Kidney (tissue), 14 donors: Measurements from ENCODE around the gene KSR1. TPM values are rescaled to one million over a fixed set of nuclear protein-coding genes. Genes with fewer than 3 reads are reported as not detected.

Source experiments
- DNase-seq, 5 donors: peaks; one replicate each; pipeline ENCODE4 v3.0.0-alpha.2; 2013 to 2020
- FAIRE-seq: peaks from 2 replicates; lab custom pipeline; 2012; peaks lifted over from hg19 to GRCh38; lab: Jason Lieb, UNC
- H3K27ac ChIP-seq, 2 donors: one replicate each; pipeline ENCODE4 v1.7.0; 2013; ENCODE audit warnings: low read depth in 2 of 2, low read length in 2 of 2, inconsistent platforms in 1 of 2
- H3K27me3 ChIP-seq: one replicate; pipeline ENCODE4 v1.7.1; 2013; ENCODE audit warnings: low read length, inconsistent platforms; ENCODE audit not compliant: control insufficient read depth, insufficient read depth
- H3K36me3 ChIP-seq, 3 donors: one replicate each; pipeline versions ENCODE4 v1.7.0 to v1.7.1; 2013; ENCODE audit warnings: low read length in 3 of 3, control low read depth in 1 of 3, inconsistent platforms in 1 of 3; ENCODE audit not compliant: insufficient read depth in 3 of 3, control insufficient read depth in 2 of 3
- H3K4me1 ChIP-seq, 3 donors: one replicate each; pipeline versions ENCODE4 v1.7.0 to v1.7.1; 2013; ENCODE audit warnings: low read length in 3 of 3, inconsistent platforms in 1 of 3, low read depth in 1 of 3; ENCODE audit not compliant: control insufficient read depth in 2 of 3, insufficient read depth in 2 of 3
- H3K4me3 ChIP-seq, 3 donors: one replicate each; pipeline versions ENCODE4 v1.7.0 to v1.8.1; 2013; ENCODE audit warnings: low read length in 3 of 3, control low read depth in 1 of 3, inconsistent platforms in 1 of 3
- H3K9ac ChIP-seq, 3 donors: one replicate each; pipeline versions ENCODE4 v1.7.0 to v1.7.1; 2013; ENCODE audit warnings: low read length in 3 of 3, control low read depth in 1 of 3, inconsistent platforms in 1 of 3
- H3K9me3 ChIP-seq, 3 donors: one replicate each; pipeline versions ENCODE4 v1.7.0 to v1.7.1; 2013; ENCODE audit warnings: low read length in 3 of 3, control low read depth in 1 of 3, inconsistent platforms in 1 of 3; ENCODE audit not compliant: control insufficient read depth in 2 of 3, insufficient read depth in 1 of 3
- intact Hi-C: fragments of 100-400 bp; cut with DNase I; formaldehyde crosslinking; loops from one replicate; pipeline ENCODE4 v1.11.1; 2022
- polyA plus RNA-seq: library from polyadenylated mRNA; stranded (reverse); fragments of 350-450 nt; fragmentation: Illumina TruSeq; extraction: RNeasy Lipid Tissue Mini Kit (QIAGEN cat#74804); gene quantifications from one replicate; pipeline ENCODE4 v1.2.3, GENCODE V29; 2014; ENCODE audit warnings: low read depth, low replicate concordance; ENCODE audit not compliant: insufficient read depth
- total RNA-seq: library from RNA; stranded (reverse); fragmentation: NEBNext Ultra II Directional; extraction: Animal tissue kit (Norgen Biotek cat#: 25700); gene quantifications from one replicate; pipeline ENCODE4 v1.2.1, GENCODE V29; 2021
- TF ChIP-seq, protein P1 (sequence below): IDR thresholded peaks from 3 replicates; pipeline ENCODE4 v1.5.1; 2012; ENCODE audit warnings: mild to moderate bottlenecking, moderate library complexity, borderline replicate concordance; ENCODE audit not compliant: insufficient read depth; ENCODE audit errors: extremely low read depth
- donor health status: control.
- donor health status: control.
- donor health status: control.
- donor health status: control.
- donor health status: control.
- donor health status: DM: yes; HTN: yes; CAD: no.
- donor health status: Normal renal cell carcinoma (clear cell type).

KSR1 gene
- total and polyA plus RNA-seq, 2 donors from 2014 or later, result 11.7 to 97.3 TPM

DNA sequence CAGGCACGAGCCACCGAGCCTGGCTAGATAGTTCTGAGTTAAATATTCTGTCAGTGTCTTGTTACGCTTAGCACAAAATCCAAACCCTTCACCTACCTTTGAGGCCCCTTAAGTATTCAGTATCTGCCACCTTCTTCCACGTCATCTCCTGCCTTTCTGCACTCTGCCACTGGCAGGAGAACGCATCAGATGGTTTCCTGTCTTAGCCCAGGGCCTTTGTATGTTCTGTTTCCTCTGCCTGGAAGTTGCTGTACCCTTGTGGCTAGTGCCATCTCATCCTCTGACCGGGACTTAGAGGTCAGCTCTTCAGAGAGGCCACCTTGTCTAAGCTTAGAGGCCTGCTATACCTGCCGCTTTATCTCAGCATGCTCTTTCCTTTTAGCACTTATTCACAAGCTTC is 107.3 kb downstream of the KSR1 start:
- TF ChIP-seq, protein P1, sequence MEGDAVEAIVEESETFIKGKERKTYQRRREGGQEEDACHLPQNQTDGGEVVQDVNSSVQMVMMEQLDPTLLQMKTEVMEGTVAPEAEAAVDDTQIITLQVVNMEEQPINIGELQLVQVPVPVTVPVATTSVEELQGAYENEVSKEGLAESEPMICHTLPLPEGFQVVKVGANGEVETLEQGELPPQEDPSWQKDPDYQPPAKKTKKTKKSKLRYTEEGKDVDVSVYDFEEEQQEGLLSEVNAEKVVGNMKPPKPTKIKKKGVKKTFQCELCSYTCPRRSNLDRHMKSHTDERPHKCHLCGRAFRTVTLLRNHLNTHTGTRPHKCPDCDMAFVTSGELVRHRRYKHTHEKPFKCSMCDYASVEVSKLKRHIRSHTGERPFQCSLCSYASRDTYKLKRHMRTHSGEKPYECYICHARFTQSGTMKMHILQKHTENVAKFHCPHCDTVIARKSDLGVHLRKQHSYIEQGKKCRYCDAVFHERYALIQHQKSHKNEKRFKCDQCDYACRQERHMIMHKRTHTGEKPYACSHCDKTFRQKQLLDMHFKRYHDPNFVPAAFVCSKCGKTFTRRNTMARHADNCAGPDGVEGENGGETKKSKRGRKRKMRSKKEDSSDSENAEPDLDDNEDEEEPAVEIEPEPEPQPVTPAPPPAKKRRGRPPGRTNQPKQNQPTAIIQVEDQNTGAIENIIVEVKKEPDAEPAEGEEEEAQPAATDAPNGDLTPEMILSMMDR, result no peak
- H3K9me3 ChIP-seq, result no peaks in the 10 kb centered on the region
- no peak for FAIRE-seq
- H3K4me3 ChIP-seq, result no peak overlapping the region
- no peak overlapping the region for H3K9ac ChIP-seq
- no peaks in the 10 kb centered on the region for H3K36me3 ChIP-seq
- intact Hi-C loops, result no loop called here
- H3K27ac ChIP-seq, result peak overlapping the region; percentile 25 to 26
- H3K4me1 ChIP-seq, result peaks cover 2 to 38% (median 37%) of the 10 kb centered on the region in 3 donors
- H3K27me3 ChIP-seq, result no peaks in the 10 kb centered on the region
- DNase-seq, result peak in 1 of 5 donors; percentile 12

DNA sequence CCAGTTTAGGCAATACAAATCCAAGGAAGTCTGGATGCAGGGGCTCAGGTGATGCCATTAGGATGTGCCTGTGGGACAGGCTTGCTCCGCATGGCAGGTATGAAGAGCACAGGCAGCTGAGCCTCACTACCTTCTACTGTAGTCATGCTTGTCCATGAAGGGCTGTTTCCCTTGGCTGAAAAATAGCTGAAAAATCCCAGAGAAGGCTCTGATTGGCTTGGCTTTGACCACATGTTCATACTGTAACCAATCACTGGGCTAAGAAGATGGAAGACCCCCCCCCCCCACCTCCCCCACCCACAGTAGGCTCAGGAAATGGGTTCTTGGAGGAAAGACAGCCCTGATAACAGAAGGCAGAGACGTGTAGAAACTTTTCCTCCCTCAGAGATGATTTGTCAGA is 108.2 kb downstream of the KSR1 start:
- H3K27me3 ChIP-seq, result no peaks in the 10 kb centered on the region
- TF ChIP-seq, protein P1, result no peak
- FAIRE-seq (no peak), DNase-seq (peak in 1 of 5 donors; percentile 11)
- intact Hi-C loops, result no loop called here
- H3K9me3 ChIP-seq, result no peaks in the 10 kb centered on the region
- no peak overlapping the region for H3K4me3 ChIP-seq
- peak overlapping the region in 1 of 2 donors; percentile 24 for H3K27ac ChIP-seq
- H3K9ac ChIP-seq, result no peak overlapping the region
- peaks cover 2 to 35% (median 32%) of the 10 kb centered on the region in 3 donors for H3K4me1 ChIP-seq
- H3K36me3 ChIP-seq, result no peaks in the 10 kb centered on the region

DNA sequence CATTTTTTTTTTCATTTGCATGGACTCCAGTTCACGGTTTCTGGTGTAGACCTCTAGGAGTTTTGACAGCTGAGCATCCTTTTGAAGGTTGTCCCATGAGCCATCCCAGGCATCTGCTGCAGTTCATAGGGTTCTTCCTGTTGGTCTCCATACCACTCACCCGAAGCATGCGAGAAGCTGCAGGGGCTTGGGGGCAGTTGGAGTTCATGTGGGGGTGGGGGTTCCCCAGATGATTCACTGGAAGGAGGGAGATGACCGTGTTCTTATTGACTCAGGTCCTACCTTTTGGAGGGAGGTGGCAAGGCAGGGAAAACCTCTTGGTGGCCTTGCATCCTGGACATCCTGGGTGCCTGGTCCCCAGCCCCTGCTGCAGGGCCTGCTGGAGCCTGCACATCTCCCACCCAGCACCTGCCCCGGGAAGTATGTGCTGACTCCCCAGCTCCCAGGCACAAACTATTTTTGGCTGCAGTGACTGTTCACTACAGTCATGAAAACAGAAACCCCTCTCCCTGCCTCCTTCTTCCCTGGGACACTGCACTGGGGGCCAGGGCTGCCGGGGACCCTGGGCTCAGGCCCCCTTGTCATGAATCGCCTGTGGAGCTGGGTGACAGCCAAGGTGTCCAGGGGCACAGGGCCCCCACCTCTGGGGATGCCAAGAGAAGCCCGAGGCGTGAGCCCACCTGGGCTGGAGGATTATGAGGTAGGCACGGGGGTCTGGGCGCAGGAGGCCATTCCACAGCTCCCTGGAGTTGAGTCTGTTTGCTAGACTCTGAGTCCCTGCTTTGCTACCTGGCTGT is 109.8 kb downstream of the KSR1 start:
- FAIRE-seq (no peak), DNase-seq (peak in 1 of 5 donors; percentile 67)
- intact Hi-C loops, result no loop called here
- Histone ChIP-seq H3K4me3 (no peak overlapping the region), H3K9ac (no peak overlapping the region), H3K27ac (peak overlapping the region; percentile 26 to 28), H3K36me3 (no peaks in the 10 kb centered on the region), H3K27me3 (no peaks in the 10 kb centered on the region), H3K4me1 (peaks cover 0 to 28% (median 27%) of the 10 kb centered on the region in 3 donors), H3K9me3 (no peaks in the 10 kb centered on the region)
- TF ChIP-seq, protein P1, result no peak
